GM23248 (cell line): ENCODE results near the gene FFAR2. TPM values are rescaled to one million over a fixed set of nuclear protein-coding genes. Genes with fewer than 3 reads are reported as not detected.

Source experiments
- DNase-seq: peaks from one replicate; pipeline ENCODE4 v3.0.0-alpha.2; 2015
- H2AFZ ChIP-seq: fragments of 200-600 bp; sonication (generic); 2 replicates; pipeline ENCODE4 v1.6.1; 2016; ENCODE audit warnings: antibody characterized with exemption
- H3F3A ChIP-seq: fragments of 200-600 bp; sonication (generic); 2 replicates; pipeline ENCODE4 v1.6.1; 2016; ENCODE audit warnings: mild to moderate bottlenecking, antibody characterized with exemption, mixed run types; ENCODE audit not compliant: insufficient read depth
- H3K27ac ChIP-seq: fragments of 200-600 bp; sonication (generic); 2 replicates; pipeline ENCODE4 v1.5.1; 2016; ENCODE audit warnings: mild to moderate bottlenecking
- H3K27me3 ChIP-seq: fragments of 200-600 bp; sonication (generic); replicated peaks from 2 replicates; pipeline ENCODE4 v1.6.1; 2016; ENCODE audit warnings: mild to moderate bottlenecking; ENCODE audit not compliant: insufficient read depth
- H3K36me3 ChIP-seq: fragments of 200-600 bp; sonication (generic); 2 replicates; pipeline ENCODE4 v1.6.1; 2016; ENCODE audit warnings: low read depth, mild to moderate bottlenecking
- H3K4me1 ChIP-seq: fragments of 200-600 bp; sonication (generic); 2 replicates; pipeline ENCODE4 v1.6.1; 2016; ENCODE audit warnings: mild to moderate bottlenecking; ENCODE audit not compliant: insufficient read depth
- H3K4me2 ChIP-seq: fragments of 200-600 bp; sonication (generic); one replicate; pipeline ENCODE4 v1.6.1; 2016; ENCODE audit warnings: mild to moderate bottlenecking; ENCODE audit not compliant: unreplicated experiment
- H3K4me3 ChIP-seq: fragments of 200-600 bp; sonication (generic); 2 replicates; pipeline ENCODE4 v1.5.1; 2016; ENCODE audit warnings: mild to moderate bottlenecking
- H3K79me2 ChIP-seq: fragments of 200-600 bp; sonication (generic); 2 replicates; pipeline ENCODE4 v1.6.1; 2016; ENCODE audit warnings: mild to moderate bottlenecking; ENCODE audit not compliant: insufficient read depth
- H3K9ac ChIP-seq: fragments of 200-600 bp; sonication (generic); 2 replicates; pipeline ENCODE4 v1.6.1; 2016; ENCODE audit warnings: mild to moderate bottlenecking
- H3K9me2 ChIP-seq: fragments of 200-600 bp; sonication (generic); 2 replicates; pipeline ENCODE4 v1.6.1; 2016; ENCODE audit warnings: mixed run types, mild to moderate bottlenecking, moderate library complexity; ENCODE audit not compliant: insufficient read depth
- H3K9me3 ChIP-seq: fragments of 200-600 bp; sonication (generic); one replicate; pipeline ENCODE4 v1.6.1; 2017; ENCODE audit warnings: low read depth
- H4K20me1 ChIP-seq: fragments of 200-600 bp; sonication (generic); 2 replicates; pipeline ENCODE4 v1.6.0; 2016; ENCODE audit not compliant: insufficient read depth
- EZH2 ChIP-seq: fragments of 200-600 bp; sonication (generic); IDR thresholded peaks from 2 replicates; pipeline ENCODE4 v1.6.1; 2018; ENCODE audit warnings: antibody characterized with exemption, mild to moderate bottlenecking; ENCODE audit not compliant: insufficient read depth, poor library complexity, severe bottlenecking
- EZH2phosphoT487 ChIP-seq: fragments of 200-600 bp; sonication (generic); IDR thresholded peaks from 2 replicates; pipeline ENCODE4 v1.6.1; 2018; ENCODE audit warnings: antibody characterized with exemption, moderate library complexity, mild to moderate bottlenecking, low read depth; ENCODE audit not compliant: insufficient read depth
- WGBS, 2 experiments: methylation state at CpG; one replicate each; pipeline ENCODE4 v1.1.6; 2015 to 2017; ENCODE audit warnings: low lambda C conversion rate in 2 of 2, low coverage in 1 of 2; ENCODE audit errors: missing lambda C conversion rate in 2 of 2; 5-methylcytosine and 5-hydroxymethylcytosine counted together
- in situ Hi-C: fragments of 300-500 bp; cut with MboI; formaldehyde crosslinking; loops from 2 replicates; pipeline ENCODE4 v1.15.0; 2020
- polyA plus RNA-seq: library from polyadenylated mRNA; unstranded; fragments of >200 nt; fragmentation: Nextera tagmentation; extraction: Ambion mirVana; gene quantifications from 2 replicates; pipeline ENCODE4 v1.2.1, GENCODE V29; 2016
- total RNA-seq: library from RNA; depleted of rRNA; stranded (reverse); fragments of >200 nt; shearing (Covaris generic); gene quantifications from 2 replicates; pipeline ENCODE4 v1.2.3, GENCODE V29; 2014; rRNA removed

The FFAR2 gene
- total RNA-seq (not detected in 2 replicates), polyA plus RNA-seq (not detected in 2 replicates)

GRCh38 chr19:35447606-35448469, at the start of gene FFAR2:
FFAR2 (plus strand) TSS chr19:35448257; CDS start chr19:35449715, 1,458 bp downstream.
- no peaks in the 10 kb centered on the region for H3K9me3 ChIP-seq
- H3K4me1 ChIP-seq = no peaks in the 10 kb centered on the region
- no peak for DNase-seq
- no peaks in the 10 kb centered on the region for H3K36me3 ChIP-seq
- H2AFZ ChIP-seq = no peak within 1 kb of the TSS
- no peak within 1 kb of the TSS for H3K4me3 ChIP-seq
- no peak within 1 kb of the TSS for H3K4me2 ChIP-seq
- no peak within 1 kb of the TSS for H3K9ac ChIP-seq
- H4K20me1 ChIP-seq = no peaks in the 10 kb centered on the region
- WGBS, 2 experiments = 46 to 50% methylated on average over 12 of the region's 12 CpGs
- H3K9me2 ChIP-seq = no peaks in the 10 kb centered on the region
- TF ChIP-seq EZH2 = no peak
- TF ChIP-seq EZH2phosphoT487 = no peak
- H3F3A ChIP-seq = no peaks in the 10 kb centered on the region
- H3K27ac ChIP-seq = no peak within 1 kb of the TSS
- no peaks in the 10 kb centered on the region for H3K79me2 ChIP-seq
- in situ Hi-C loops = no loop called here
- peaks cover 47% of the 10 kb centered on the region for H3K27me3 ChIP-seq

- no peaks in the 10 kb centered on the region for H3K9me3 ChIP-seq
- peaks cover 12% of the 10 kb centered on the region for H3K27me3 ChIP-seq
- no peak overlapping the region for H2AFZ ChIP-seq
- no peak overlapping the region for H3K4me2 ChIP-seq
- TF ChIP-seq EZH2phosphoT487 (no peak), EZH2 (no peak)
- H3K4me3 ChIP-seq = no peak overlapping the region
- DNase-seq = no peak
- no peaks in the 10 kb centered on the region for H3K4me1 ChIP-seq
- no peaks in the 10 kb centered on the region for H4K20me1 ChIP-seq
- no peaks in the 10 kb centered on the region for H3K9me2 ChIP-seq
- no peak overlapping the region for H3K27ac ChIP-seq
- in situ Hi-C loops = no loop called here
- no peaks in the 10 kb centered on the region for H3K79me2 ChIP-seq
- no peak overlapping the region for H3K9ac ChIP-seq
- H3F3A ChIP-seq = no peaks in the 10 kb centered on the region
- WGBS, 2 experiments = 59 to 69% methylated on average over 12 of the region's 12 CpGs
- H3K36me3 ChIP-seq = no peaks in the 10 kb centered on the region
Observed at GRCh38 chr19:35398570-35398969, 49.5 kb upstream of the FFAR2 start.

- peaks cover 6% of the 10 kb centered on the region for H3K27me3 ChIP-seq
- no peaks in the 10 kb centered on the region for H3K4me1 ChIP-seq
- no peaks in the 10 kb centered on the region for H3K9me3 ChIP-seq
- H2AFZ ChIP-seq = no peak overlapping the region
- no peak overlapping the region for H3K27ac ChIP-seq
- no peaks in the 10 kb centered on the region for H4K20me1 ChIP-seq
- no peaks in the 10 kb centered on the region for H3K36me3 ChIP-seq
- no peak overlapping the region for H3K4me3 ChIP-seq
- 56 to 61% methylated on average over 4 of the region's 4 CpGs for WGBS, 2 experiments
- no peaks in the 10 kb centered on the region for H3K79me2 ChIP-seq
- in situ Hi-C loops = no loop called here
- H3K4me2 ChIP-seq = no peak overlapping the region
- TF ChIP-seq EZH2 (no peak), EZH2phosphoT487 (no peak)
- no peaks in the 10 kb centered on the region for H3F3A ChIP-seq
- no peak overlapping the region for H3K9ac ChIP-seq
- H3K9me2 ChIP-seq = no peaks in the 10 kb centered on the region
- no peak for DNase-seq
Observed at GRCh38 chr19:35399231-35399630, 48.8 kb upstream of the FFAR2 start.

GRCh38 chr19:35399948-35400772, 47.9 kb upstream of the FFAR2 start:
- DNase-seq = no peak

More at GRCh38 chr19:35399948-35400772, 47.9 kb upstream of the FFAR2 start:
- Histone ChIP-seq H4K20me1 (no peaks in the 10 kb centered on the region), H2AFZ (no peak overlapping the region), H3K4me3 (no peak overlapping the region), H3F3A (no peaks in the 10 kb centered on the region), H3K27ac (no peak overlapping the region), H3K9me2 (no peaks in the 10 kb centered on the region), H3K4me1 (no peaks in the 10 kb centered on the region), H3K36me3 (no peaks in the 10 kb centered on the region), H3K79me2 (no peaks in the 10 kb centered on the region), H3K27me3 (peaks cover 4% of the 10 kb centered on the region; the same call in 1 of the 2 replicates), H3K4me2 (no peak overlapping the region), H3K9ac (no peak overlapping the region), H3K9me3 (no peaks in the 10 kb centered on the region)
- no peak for TF ChIP-seq EZH2phosphoT487
- TF ChIP-seq EZH2 = no peak
- in situ Hi-C loops = no loop called here
- 68 to 72% methylated on average over 9 to 10 of the region's 10 CpGs for WGBS, 2 experiments
